Measurements from ENCODE around the gene NAA20.

Gene NAA20, protein sequence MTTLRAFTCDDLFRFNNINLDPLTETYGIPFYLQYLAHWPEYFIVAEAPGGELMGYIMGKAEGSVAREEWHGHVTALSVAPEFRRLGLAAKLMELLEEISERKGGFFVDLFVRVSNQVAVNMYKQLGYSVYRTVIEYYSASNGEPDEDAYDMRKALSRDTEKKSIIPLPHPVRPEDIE

DNA sequence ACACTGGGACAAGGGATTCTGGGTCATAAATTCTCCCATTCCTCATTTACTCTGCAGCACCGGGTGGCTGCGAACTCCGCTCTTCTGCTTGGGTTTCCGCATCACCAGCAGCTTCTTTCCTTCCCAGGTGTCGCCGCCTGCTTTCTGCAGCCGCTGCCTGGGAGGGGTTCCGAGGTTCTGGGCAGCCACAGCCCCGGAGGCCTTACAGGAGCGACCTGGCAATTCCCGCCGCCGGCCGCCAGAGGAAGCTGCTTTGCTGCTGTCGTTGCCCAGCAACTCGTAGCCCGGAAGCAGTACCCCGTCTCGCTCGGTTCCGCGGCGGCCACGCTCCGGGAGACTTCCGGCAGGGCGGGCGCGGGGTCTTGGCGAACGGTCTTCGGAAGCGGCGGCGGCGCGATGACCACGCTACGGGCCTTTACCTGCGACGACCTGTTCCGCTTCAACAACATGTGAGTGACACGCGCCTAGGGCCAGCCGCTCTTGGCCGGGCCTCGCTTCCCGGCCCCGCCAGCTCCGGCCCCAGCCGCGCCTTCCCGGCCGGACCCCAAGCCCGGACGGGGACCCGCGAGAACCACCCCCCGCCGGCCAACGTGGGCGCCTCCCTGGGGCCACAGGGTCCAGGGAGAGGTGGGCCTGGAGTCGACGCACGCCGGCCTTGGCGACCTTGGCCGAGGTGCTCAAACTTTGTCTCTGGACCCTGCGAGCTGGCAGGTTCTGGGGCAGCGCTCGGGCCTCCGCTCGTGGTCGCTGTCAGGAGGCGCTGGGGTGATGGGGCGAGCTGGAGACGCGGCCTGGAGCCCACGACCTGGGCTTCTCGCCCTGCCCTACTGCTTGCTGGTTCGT, at the start of gene NAA20:
Gene NAA20, plus strand, starts transcription at position 362 of the 843 bp plus-strand sequence. Its CDS starts 35 bp downstream, at position 397.
- DNase-seq, result peak; percentile 95

DNA sequence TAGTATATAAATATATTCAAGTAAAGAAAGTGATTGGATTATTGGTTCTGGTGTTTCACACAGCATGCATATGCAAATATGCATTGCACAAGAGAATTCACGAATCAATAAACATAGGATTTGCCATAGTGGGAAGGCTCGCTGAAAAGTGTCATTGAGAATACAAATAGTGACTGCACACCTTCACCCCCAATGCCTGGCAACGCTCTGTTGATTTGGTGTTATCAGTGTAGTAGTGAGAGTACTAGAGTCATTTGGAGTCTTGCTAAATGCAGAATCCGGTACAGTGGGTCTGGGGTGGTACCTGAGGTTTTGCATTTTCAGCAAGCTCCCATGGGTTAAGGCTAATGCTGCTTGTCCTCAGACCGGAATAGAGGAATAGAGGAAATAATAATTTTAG, 49.7 kb upstream of the NAA20 start:
- DNase-seq, result no peak

DNA sequence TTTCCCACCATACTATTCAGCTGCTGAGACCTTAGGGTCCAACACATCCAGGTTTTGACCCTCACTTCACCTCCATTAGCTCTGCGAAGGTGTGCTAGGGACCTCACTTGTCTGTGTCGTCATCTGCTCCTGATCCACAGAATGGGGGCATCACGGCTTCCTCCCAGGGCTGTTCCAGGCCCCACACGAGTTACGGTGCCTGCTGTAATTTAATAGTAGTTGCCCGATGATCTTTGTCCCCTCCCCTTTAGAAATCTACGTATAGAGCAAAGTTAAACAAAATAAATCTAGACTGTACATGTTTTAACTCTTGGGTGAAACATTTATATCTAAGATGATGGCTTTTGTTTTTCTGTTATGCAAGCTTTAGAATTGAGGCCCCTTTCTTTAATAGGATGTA, 49.1 kb upstream of the NAA20 start:
- no peak for DNase-seq

DNA sequence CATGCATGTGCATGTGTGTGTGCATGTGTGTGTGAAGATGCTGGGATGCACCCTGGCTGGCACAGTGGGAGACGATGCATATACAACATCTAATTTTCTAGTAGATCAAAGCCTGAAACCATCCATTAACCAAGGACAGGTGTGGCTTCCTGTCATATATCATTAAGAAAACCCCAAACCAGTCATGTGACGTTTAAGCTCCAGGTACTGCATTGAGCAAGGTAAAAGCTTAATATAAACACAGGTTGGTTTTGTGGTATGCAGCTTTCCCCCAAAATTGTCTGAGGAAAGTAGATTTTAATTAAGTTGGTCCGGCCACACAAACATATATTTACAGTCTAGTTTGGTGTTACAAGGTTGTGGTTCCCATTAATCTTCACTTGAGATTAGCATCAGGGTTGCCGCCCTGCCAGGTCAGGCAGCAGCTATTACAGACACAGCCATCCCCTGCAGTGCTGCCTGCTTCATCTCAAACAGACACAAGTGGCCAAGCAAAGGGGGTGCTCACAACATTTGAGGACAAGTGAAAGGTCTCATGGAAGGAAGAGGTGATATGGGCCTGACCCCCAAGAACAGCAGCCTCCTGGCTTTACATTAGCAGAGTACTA, 48.6 kb upstream of the NAA20 start:
- no peak for DNase-seq

DNA sequence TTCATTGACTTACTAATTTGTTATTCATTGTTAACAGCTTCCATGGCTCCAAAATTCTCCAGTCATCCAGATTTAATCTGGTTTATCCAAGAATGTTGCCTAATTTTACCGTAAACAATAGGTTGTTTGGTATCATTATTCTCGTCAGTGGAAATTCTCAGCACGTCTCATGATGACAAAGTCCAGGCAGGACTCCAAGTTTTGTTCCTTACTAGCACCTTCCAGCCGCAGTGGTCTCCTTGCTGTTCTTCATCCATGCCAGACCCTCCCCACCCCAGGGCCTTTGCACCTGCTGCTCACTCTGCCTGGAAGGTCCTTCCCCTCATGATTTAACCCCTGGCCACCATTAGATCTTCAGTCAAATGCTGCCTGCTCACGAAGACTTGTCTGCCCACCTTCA, 48.1 kb upstream of the NAA20 start:
- DNase-seq, result no peak

DNA sequence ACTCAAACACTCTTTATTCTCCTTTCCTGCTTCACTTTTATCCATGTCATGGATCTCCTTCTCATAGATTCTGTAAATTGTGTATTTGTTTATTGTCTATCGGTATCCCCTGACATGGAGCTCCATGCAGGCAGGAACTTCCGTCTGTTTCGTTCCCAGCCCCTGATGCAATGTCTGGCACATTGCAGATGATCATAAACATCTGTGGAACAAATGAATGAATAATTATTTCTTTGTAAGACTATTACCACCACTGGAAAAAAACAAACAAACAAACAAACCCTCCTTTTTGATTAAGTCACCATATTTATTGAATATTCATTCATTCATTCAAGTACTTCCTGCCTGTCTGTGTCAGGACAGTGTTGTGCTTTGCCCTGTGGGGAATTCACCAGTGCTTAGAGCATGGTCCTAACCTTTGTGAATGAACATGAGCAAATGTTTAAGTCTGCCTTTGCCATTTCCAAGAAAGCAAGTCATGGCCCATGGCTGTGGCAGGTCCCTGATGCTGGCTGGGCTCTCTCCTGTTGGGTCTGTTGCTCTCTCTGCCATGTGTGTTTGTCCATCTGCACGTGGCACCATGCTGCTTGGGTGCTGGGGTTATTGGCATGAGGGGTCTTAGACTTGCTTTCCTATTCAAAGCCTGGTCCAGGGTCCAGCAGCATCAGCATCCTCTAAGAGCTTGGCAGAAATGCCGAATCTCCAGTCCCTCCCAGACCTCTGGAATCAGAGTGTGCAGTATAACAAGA, 47.5 kb upstream of the NAA20 start:
- DNase-seq, result no peak

DNA sequence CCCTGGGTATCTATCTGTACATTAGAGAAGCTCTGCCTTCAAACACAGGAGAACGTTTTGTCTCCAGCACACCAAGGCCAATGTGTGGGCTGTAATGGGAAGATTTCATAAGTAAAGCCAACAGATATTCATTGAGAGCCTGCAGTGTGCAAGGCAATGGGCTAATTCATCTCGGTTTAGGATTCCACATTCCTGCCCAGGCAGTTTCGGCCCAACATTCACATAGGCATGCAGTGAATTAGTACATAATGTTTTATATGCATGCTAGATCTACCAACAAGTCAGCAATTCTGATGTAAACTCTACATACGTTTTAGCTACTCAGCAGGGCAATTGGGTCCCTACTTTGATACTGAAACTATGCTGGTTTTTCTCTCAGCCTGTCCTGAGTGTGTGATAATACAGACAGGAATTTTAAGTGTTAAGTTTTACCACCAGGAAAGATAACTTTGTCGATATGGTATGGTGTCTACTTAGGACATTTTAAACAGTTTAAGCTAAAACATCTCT, 46.9 kb upstream of the NAA20 start:
- DNase-seq, result no peak

DNA sequence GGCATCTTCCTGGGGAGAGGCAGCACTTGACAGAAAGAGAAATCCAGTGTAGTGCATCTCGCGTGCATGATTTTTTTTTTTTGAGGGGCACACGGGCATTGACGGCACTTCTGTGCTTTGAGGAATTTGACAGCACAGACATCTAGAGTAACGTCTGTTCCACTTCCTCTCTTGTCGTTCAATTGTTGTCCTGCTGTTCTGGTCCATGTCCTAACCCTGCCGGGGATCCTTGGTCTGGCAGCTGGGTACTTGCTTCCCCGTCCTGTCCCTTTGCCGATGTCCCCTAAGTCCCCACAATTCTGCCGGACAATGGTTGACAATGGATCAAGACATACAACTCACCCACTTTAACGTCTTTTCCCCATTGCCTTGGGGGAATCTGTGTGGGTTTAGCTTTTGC, 46.0 kb upstream of the NAA20 start:
- no peak for DNase-seq

DNA sequence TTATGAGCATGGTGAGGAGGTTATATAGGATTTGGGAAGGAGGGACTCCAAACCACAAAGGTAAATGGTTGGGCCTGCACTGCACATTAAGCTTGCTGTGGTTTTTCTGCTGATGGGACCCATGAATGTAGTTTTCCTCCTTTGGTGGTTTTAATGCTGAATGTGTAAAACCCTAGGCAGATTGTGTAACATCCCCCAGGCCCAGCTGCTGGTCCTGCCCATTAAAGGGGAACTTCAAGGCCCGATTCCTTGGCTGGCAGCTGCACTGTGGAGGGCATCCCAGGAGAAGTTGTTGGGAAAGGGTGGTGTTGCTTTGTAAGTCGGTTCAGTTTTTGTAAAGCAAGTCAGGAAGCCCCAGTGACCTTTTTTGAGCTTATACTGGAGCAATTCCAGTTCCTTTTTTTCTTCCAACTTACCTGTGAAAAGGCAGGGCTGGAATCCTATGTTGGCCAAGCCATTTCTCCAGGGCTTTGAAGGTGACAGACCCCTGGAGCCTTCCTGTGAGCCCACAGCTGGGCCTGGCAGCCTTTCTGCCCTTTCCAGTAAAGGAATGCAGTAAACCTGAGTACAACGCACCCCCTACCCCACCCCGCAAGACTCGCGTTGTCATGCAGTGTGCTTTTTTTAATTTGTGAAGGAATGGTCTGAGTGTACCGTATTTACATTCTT, 43.1 kb upstream of the NAA20 start:
- no peak for DNase-seq

DNA sequence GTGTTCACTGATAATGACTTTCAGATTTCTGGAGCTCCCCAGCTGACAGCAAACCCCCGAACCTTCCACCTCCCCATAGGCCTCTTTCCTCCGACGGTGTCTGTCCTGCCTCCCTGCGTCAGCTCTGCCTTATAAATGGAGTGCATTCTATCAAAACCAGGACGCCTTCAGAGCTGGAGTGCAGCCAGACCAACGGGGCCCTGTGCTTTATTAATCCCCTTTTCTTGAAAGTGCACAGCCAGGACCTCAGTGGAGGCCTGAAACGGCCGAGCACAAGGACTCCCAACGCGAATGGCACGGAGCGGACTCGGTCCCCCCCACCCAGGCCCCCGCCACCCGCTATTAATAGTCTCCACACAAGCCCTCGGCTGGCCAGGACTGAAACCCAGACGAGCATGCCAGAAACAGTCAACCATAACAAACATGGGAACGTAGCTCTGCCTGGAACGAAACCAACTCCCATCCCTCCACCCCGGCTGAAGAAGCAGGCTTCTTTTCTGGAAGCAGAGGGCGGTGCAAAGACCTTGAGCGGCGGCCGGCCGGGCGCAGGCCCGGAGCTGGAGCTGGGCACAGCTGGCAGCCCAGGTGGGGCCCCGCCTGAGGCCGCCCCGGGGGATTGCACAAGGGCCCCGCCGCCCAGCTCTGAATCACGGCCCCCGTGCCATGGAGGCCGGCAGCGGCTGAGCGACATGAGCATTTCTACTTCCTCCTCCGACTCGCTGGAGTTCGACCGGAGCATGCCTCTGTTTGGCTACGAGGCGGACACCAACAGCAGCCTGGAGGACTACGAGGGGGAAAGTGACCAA, 42.3 kb upstream of the NAA20 start:
- peak; percentile 34 for DNase-seq

DNA sequence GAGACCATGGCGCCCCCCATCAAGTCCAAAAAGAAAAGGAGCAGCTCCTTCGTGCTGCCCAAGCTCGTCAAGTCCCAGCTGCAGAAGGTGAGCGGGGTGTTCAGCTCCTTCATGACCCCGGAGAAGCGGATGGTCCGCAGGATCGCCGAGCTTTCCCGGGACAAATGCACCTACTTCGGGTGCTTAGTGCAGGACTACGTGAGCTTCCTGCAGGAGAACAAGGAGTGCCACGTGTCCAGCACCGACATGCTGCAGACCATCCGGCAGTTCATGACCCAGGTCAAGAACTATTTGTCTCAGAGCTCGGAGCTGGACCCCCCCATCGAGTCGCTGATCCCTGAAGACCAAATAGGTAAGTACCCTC, 41.7 kb upstream of the NAA20 start:
- DNase-seq, result no peak

DNA sequence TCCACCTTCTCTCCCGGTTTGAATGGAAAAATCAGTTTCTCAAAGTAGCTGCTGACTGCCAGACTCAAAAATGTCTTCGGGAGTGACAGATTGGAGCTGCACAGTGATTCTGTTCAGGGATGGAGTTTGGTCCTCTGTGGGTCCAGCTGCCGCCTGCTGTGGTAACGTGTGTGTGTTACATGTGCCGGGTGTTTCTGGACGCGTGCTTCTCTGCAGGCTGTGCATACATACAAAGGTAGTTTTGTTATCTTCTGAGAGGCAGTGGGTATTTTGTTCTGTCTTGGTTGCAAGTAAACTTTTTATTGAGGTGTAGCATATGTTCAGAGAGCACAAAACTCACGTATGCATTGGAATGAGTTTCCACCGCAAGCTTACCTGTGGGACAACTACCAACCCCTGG, 41.3 kb upstream of the NAA20 start:
- no peak for DNase-seq

DNA sequence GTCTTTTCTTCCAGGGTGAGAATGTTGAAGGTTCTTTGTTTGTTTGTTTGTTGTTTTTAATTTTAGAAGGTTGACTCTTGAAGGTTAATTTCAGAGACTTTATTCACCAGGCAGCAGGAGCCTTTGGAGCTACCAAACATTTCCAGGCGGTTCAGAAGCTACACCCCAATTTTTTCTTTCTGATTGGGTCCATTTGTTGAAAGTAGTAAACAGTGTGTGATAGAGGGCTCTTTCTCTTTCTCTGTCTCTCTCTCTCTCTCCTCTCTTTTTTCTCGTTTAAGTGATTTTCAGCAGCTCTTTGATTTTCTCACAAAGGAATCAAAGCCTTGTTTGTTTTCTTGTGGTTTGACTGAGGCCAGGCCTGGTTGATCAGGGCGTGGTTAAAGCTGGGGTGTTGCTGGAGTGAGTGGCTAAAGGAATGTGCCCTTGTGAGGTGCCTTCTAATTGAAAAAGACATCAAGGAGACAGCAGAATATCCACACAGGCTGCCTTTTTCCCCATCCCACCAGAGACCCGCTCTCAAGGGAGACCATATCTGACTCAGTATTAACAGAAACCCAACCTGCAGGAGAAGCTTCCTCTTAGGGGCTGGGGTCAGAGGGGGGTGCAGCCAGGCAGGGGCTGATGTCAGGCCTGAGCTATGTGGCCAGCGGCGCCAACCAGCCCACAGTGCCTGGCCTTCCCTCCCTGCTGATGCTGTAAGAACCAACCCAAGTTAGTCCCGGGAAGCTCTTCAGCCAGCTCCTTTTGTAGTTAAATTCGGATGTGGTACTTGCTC, 40.4 kb upstream of the NAA20 start:
- no peak for DNase-seq

DNA sequence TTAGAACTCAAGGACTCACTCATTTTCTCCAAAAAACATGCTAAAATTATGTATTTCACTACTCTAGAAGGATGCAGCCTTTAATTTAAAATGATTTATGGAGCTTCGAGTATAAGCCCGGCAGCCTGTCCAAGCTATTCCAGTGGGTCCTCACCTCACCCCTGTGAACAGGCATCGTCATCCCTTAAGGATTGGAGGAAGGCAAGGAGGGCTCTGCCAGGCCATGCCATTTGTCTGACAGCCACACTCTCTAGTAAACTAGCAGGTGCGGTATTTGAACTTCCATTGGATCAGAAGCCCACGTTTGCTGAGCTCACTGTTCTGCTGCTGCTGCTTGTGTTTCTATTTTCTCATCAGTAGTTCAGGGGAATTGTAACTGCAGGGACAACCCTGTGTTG, 39.8 kb upstream of the NAA20 start:
- DNase-seq, result no peak

DNA sequence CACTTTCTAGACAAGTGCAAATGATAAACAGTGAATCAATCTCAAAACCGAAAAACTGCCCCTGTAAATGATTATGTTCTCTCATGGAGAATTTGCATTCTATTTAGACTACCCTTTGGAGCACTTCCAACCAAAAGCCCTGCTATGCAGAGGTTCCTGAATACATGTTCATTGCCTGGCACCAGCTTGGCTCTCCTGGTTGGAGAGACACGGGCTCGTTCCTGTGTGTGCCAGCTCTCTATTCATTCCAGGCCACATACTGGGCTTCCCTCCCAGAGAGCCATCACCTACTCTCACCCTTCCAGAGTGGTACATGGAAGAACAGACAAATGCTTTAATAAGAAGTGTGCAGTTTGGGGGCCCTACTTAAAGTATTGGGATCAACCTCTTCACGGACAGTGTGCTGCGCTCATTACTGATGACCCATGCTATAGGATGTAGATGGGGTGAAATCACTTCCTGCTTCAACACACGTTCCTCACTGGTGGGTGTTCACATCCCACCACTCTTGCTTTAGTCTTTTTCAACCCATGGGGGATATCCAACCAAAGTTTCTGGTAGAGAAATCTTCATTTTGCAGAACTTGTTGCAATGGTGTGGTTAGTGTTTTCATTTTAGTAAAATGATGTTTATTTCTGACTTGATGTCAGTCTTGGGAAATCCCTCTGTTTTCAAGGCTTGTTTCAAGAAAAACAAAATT, 38.5 kb upstream of the NAA20 start:
- no peak for DNase-seq

DNA sequence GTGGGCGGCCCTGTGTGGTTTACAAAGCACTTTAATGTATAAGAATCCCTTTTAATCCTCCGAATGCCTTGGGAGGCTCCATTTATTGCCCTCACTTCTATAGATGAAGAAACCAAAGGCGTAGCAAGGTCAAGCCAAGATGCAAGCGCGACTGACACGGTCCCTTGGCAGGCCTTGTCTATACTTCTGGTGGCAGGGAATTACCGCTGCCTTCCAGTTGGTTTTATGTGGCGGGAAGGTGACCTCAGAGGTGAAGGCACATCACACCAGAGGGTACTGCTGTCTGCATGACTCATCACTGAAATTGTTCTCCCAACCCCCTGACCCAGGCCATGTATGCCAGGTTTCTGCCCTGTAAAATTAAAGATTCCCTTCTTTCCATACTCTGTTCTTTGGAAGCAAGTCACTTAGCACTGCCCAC, 36.1 kb upstream of the NAA20 start:
- DNase-seq, result no peak

DNA sequence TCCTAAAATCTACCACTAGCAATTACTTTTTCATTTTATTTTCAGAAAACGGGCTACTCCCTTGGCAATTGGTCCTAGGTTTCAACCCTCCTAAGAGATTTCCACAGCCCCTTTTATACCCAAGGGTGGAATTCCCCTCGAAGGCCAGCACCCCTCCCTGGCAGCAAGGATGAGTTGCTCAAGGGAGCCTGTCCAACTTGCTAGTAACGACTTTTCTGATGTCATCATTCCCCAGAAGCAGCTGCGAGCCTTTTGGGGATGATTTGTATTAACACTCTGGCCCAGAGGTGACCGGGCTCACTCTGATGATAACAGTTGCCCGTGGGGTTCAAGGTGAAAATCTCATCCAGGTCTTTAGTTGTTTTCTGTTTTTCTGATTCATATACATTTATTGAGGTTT, 30.7 kb upstream of the NAA20 start:
- no peak for DNase-seq

DNA sequence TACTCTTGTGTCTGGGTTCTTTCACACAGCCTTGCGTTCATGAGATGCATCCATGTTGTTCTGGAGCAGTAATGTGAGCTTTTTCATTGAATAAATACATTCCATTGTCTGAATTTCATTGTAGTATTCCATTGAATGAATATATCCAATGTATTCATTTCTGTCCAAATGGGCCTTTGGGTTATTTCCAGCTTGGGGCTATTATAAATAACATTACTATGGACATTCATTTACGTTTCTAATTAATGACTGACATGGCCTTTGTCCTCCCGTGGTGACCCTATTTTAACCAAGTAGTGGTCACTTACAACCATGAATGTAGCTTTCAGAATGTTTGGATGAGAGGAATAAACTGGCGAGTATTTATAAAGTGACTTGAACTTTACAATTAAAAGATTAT, 30.1 kb upstream of the NAA20 start:
- DNase-seq, result no peak

DNA sequence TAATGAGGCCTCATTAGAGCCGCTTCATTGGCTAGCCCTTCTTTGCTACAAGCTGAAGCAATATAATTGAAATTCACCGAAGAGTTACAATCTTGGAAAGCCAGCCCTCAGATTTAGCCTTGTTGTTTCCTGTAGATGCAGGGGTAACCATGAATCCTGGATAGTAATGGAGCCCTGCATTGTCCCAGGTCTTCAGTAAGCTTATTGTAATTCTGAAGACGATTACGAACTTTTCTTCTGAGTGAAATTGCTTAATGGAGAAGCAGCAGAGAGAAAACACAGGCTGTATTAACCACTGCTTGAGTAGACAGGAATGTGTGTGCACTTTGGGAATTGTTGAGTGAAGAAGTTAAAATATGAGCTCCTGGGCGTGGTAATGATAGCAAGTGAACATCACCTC, 26.3 kb upstream of the NAA20 start:
- no peak for DNase-seq

DNA sequence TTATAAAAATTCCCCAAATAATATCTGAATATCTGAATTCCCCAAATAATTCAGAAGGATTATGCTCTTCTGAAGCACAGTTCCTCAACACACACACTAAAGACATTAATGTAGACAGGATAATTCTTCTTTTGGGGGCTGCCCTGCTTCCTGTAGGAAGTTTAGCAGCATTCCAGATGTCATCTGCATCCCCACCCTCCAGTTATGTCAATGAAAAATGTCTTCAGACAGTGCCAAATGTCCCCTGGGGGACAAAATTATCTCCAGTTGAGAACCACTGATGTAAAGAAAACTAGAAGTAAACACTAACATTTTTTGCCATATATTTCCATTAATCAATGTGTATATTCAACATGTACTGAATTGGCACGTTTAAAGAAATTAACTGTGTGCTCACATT, 25.9 kb upstream of the NAA20 start:
- DNase-seq, result no peak

DNA sequence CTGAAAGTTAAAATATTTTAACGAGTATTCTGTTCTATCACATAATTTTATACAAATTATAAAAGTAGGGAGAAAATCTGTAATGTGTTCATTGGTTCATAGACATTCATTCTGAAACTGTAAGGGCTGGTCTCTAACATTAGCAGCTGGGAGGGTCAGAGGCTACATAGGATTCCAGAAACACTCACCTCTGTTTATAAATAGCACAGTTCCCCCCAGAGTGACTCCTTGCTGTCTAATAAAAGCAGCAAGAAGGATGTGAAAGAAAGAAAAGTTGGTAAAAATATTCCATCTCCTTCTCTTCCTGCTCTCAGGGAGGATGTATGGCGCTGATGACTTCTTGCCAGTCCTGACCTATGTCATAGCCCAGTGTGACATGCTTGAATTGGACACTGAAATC, 25.3 kb upstream of the NAA20 start:
- DNase-seq, result no peak
